CD4-positive, alpha-beta T cell treated with Interleukin-4 for 4 hours (primary cell): ENCODE measurements around the gene MTO1.
"Not testable (repeated sequence)": the region's sequence is repeated elsewhere in the genome, so short reads cannot be mapped to it uniquely, and the experiment has no call there.

Experiments used
- DNase-seq: peaks from one replicate; pipeline ENCODE4 v3.0.0-alpha.2; 2020

The MTO1 gene, protein sequence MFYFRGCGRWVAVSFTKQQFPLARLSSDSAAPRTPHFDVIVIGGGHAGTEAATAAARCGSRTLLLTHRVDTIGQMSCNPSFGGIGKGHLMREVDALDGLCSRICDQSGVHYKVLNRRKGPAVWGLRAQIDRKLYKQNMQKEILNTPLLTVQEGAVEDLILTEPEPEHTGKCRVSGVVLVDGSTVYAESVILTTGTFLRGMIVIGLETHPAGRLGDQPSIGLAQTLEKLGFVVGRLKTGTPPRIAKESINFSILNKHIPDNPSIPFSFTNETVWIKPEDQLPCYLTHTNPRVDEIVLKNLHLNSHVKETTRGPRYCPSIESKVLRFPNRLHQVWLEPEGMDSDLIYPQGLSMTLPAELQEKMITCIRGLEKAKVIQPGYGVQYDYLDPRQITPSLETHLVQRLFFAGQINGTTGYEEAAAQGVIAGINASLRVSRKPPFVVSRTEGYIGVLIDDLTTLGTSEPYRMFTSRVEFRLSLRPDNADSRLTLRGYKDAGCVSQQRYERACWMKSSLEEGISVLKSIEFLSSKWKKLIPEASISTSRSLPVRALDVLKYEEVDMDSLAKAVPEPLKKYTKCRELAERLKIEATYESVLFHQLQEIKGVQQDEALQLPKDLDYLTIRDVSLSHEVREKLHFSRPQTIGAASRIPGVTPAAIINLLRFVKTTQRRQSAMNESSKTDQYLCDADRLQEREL

DNA sequence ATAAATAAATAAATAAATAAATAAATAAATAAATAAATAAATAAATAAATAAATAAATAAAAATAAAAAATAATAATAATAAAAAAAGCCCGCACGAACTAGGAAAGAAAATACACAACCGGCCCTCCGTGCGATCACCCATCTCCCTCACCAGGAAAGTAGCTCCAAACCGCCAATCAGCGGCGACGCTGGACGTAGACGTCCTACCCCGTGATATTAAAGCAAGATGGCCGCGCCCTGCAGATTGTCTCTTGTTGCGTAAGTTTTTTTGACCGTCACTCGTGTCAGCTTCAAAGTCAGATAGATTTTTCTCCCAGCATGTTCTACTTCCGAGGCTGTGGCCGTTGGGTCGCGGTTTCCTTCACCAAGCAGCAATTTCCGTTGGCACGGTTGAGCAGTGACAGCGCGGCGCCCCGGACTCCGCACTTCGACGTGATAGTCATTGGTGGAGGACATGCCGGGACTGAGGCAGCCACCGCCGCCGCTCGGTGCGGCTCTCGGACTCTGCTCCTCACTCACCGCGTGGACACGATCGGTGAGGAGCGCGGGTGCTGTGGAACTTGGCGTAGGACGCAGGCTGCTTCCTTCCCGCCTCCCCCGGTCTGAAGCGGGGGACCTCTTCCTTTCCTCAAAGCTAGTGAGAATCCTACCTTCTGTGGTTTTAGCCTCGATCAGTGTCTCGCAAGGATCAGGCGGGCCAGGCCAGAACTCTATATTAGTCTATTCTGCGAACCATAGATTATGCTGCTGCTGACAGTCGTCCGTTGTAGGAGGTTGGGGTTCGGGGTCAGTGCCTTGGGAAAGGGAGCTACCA is at the start of gene MTO1:
TSS of gene MTO1 (plus strand) at position 201 of the 814 bp plus-strand sequence. CDS start at position 319, 118 bp downstream.
- peak; percentile 89 for DNase-seq

DNA sequence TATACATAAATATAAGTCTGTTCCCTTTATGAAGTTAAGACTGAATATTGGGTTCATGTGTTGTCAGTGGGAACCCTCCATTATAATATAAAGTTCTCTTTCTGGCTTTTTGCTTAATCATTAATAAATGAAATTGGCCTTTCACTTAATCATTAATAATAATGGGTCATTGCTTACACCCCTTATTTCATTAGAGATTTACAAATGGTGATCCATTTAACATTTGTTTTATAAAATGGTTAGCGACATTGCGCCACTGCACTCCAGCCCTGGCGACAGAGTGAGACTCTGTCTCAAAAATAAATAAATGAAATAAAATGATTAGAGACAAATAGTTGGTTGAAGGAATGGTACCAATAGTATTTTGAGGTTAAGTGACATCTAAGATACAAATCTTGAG is 48.4 kb upstream of the MTO1 start:
- no peak for DNase-seq

DNA sequence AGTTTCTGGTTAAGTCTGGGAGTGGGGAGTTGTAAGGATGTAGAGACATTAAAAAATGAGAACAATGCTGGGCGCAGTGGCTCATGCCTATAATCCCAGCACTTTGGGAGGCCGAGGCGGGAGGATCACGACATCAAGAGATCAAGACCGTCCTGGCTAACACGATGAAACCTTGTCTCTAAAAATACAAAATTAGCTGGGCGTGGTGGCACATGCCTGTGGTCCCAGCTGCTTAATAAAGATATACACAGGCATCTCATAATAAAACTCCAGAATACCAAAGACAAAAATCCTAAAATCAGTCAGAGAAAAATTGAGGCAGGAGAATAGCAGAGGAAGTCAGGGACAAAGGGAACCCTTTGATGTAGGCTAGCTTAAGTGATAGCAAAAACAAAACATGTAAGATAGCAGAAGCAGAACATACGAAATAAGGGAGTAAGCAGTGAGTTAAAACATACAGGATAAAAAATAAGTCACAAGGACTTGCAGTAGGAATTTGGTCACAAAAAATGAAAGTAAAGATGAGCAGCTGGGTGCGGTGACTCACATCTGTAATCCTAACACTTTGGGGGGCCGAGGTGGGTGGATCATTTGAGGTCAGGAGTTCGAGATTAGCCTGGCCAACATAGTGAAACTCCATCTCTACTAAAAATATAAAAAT is 43.3 kb upstream of the MTO1 start:
- no peak for DNase-seq

DNA sequence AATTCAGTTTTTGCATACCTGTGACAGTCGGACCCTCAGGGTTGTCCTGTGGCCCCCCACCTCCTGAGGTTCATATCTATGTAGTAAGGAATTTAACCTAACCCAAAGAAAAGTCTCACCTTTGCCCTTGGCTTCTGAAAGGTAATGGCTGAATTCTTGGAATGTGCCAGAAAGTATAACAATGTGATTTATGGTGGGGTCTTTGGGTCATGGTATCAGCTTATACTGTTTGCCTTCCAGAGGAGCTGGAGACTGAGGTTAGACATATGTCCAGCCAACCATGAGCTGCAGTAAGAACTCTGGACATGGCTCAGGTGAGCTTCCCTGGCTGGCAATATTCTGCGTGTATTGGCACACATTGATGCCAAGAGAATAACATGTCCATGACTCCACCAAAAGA is 40.0 kb upstream of the MTO1 start:
- no peak for DNase-seq

DNA sequence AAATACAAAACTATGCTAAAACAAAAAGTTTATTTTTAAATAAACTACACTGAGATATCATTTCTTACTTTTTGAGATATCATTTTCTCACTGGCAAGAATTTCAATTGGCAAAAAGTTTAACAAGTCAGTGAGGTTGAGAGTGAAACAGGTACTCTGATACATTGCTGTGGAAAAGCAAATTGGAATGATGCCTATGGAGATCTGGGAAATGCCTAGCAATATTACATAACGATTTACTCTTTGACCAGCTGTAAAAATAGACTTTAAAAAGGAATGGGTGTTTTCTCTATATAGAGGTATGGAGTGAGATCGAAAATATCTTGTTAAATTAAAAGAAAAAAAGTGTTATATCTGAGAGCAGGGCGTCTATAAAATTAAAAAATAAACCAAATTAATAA is 26.3 kb upstream of the MTO1 start:
- no peak for DNase-seq

DNA sequence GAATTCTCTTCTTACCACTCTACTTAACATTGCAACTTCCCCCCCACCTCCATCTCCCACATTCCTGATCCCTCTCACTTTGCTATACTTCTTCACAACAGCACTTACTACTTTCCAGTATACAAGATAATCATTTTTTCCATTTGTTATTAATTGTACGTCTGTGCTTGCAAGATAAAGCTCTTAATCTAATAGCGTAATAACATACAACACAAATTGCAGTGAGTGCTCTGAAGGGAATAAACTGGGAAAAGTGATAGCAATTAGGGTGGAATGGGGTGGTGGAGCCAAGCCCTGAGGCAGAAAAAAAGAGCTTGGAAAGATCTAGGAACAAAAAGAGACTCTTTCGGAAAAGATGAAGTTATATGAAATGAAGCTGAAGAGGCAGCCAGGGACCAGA is 18.0 kb upstream of the MTO1 start:
- DNase-seq: no peak

DNA sequence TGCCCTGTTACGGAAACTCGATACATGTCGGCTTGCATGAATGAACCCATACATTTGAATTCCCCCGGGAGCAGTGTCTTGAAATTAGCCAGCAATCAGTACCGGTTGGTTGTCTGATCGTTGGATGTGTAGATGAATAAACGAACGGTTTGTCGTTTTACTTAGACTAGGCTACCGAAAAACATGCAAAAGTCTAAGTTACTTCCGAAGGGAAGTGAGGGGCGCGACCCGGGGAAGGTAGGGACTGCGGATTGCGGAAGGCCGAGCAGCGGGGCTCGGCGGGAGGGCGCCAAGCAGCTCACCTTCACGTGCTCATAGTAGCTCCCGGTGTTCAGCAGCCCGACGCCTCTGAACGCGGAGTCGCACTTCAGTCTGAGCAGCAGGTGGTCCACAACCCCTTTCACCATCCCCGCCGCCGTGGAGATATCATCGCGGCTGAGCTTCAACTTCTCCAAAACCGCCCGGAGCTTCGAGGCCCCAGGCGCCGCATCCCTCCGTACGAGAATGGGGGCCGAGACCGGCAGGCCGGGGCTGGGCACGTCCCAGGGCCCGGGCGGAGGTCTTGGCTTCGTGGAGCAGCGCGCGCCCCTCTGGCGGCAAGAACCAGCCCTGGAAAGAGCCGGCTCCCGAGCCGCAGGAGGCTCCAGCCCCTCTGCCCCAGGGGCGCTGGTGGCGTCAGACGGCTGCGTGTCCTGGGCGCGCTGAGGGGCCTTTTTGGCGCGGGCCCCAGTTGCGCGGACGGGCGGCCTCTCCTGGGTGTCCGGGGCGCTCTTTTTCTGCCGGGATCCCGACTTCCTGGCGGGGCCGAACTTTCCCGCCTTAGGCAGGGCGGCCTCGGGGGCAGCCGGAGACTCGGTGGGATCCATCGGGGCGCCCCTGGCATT is 10.1 kb upstream of the MTO1 start:
- no peak for DNase-seq

DNA sequence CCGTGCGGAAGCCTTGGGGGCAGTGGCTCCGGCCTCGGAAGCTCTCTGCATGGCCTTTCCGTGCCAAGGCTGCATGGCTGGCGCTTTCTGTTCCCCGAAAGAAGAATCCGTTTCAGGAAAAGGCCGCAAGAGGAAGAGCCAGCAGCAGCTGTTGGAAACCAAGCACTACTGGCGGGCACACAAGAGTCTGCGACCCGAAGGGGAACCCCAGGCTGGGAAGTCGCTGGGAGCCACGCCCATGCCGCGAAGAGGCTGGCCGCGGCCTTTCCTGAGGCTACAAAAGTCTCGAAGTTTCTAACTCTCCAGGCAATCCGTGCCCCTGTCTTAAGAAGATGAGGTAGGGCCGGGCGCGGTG is 9.5 kb upstream of the MTO1 start, which contains the start of gene CGAS:
TSS of gene CGAS (minus strand) at position 191 of the 355 bp plus-strand sequence. CDS start at position 75, 116 bp downstream.
- peak; percentile 81 for DNase-seq

DNA sequence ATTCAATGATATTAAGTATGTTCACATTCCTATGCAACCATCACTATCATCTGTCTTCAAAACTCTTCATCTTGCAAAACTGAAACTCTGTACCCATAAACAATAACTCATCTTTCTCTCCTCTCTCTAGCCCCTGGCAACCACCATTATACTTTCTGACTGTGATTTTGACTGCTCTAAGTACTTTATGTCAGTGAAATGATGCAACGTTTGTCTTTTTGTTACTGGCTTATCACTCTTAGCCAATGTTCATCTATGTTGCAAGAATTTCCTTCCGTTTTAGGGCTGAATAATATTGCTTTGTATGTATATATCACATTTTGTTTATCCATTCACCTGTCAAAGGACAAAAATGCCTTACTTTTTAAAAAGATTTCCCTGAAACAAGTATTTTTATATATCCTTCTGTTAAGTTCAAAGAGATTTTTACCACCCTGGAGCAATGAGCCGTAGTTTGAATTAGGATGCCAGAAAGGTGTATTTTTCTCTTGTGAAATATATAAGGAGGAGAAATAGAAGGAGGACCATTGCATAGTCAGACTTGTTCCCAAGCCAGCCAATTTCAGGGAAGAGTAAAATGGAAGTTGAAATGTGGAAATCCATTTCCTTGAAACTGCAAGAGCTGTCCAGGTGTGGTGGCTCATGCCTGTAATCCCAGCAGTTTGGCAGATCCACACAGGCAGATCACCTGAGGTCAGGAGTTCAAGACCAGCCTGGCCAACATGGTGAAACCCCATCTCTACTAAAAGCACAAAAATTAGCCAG is 5.5 kb upstream of the MTO1 start:
- no peak for DNase-seq

DNA sequence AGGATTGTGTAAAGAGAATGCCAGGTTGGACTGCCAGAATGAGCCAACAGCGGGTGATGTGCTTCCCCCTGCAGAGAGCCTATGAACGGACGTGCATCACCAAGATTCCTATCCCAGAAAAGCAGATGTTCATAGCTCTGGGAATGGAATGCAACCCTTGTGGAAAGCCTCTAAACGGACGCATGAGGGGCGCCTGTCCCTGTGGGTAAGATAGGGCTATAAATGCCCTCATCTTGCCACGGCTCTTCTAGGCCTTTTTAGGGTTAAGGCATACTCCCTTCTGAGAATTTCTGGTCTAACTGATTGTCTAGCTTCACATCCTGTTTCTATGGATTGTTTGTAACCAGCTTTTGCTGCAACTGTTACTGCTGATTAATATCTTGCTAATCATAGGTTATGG is 2.1 kb upstream of the MTO1 start:
- not testable (repeated sequence) for DNase-seq

DNA sequence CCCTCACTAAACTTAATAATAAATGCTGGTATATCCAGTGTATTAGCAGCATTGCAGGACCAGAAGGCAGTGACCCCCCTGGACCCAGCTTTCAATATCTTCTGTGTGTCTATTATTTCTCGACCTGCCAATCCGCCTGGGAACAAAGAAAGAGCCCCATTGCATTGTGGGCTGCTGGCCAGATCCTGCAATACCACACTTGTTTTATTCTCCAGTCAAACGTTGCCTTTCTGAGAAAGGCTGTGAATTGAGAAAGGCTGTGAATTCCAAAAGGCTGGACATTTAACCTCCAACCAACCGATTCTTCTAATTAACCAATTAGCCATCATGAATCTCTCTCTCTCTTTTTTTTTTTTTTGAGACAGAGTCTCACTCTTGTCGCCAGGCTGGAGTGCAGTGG is 1.5 kb upstream of the MTO1 start:
- DNase-seq: no peak

DNA sequence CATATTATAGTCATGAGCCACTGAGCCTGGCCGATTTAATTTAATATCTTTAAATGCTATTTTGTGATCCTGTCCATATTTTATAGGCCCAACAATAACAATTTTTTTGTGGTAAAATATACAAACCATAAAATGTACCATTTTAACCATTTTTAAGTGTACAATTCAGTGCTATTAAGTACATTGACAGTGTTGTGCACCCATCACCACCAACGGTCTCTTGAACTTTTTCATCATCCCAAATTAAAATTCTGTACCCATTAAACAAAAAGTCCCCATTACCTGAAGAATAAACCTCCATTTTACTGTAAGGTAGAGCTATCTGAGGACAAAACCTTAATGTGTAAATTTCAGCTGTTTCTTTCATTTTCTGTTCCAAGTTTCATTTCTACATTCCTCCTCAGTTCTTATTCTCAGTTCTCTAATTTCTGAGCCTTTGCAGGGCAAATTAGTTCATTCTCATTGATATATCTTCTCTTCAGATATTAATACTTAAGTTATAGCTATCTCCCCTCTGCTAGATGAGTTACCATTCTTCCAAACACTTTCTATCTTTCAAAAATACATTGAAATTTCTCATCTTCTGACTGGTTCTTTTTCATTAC is 10.3 kb downstream of the MTO1 start:
- DNase-seq: no peak

DNA sequence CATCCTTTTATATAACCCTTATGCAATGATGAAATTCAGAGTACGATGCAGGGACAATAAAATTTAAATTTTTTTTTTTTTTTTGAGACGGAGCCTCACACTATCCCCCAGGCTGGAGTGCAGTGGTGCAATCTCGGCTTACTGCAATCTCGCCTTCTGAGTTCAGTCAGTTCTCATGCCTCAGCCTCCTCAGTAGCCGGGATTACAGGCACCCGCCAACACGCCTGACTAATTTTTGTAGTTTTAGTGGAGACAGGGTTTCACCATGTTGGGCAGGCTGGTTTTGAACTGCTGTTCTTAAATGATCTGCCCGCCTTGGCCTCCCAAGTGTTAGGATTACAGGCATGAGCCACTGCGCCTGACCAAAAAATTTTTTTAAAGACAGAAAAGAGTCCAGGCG is 15.2 kb downstream of the MTO1 start:
- no peak for DNase-seq

DNA sequence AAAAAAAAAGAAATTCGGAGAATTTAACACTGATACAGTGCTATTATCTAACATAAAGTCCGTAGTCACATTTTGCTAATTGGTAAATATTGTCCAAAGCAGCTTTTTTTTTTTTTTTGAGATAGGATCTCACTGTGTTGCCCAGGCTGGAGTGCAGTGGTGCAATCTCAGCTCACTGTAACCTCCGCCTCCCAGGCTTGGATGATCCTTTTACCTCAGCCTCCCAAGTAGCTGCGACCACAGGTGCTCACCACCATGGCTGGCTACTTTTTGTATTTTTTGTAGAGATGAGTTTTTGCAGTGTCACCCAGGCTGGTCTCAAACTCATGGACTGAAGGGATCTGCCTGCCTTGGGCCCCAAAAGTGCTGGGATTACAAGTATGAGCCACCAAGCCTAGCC is 15.9 kb downstream of the MTO1 start:
- DNase-seq: no peak

DNA sequence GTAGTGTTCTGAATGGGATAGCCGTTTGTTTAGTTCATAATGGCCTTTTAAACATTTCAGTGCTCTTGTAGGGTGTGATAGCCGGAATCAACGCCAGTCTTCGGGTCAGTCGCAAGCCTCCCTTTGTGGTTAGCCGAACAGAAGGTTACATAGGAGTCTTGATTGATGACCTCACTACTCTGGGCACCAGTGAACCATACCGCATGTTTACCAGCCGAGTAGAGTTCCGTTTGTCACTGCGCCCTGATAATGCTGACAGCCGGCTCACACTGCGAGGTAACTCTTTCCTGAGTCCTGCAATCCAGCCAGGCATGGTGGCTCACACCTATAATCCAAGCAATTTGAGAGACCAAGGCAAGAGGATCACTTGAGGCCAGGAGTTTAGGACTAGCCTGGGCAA is 20.4 kb downstream of the MTO1 start:
- DNase-seq: no peak

DNA sequence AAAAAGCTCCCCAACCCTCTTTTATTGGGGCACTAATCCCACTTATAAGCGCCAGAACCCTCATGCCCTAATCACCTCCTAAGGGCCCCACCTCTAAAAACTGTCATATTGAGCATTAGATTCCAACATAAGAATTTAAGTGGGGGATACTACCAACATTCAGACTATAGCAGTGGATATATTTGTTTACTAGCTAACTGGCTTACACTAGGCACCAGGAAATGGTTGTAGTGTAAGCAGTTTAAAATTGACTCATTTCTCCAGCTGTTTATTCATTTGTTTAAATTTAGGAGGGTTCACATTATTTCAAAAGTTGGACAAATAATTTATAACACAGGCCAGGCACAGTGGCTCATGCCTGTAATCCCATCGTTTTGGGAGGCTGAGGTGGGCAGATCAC is 22.9 kb downstream of the MTO1 start:
- no peak for DNase-seq

DNA sequence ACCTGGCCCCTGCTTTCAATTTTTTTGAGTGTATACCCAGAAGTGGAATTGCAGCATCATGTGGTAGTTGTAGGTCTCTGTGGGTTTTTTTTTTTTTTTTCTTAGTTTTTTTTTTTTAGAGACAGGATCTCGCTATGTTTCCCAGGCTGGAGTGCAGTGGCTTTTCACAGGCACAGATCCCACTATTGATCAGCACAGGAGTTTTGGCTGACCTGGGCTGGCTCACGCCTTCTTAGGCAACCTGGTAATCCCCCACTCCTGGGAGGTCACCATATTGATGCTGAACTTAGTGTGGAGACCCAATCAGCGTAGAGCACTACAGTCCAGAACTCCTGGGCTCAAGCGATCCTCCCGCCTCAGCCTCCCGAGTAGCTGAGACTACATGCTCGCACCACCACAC is 25.9 kb downstream of the MTO1 start:
- no peak for DNase-seq

DNA sequence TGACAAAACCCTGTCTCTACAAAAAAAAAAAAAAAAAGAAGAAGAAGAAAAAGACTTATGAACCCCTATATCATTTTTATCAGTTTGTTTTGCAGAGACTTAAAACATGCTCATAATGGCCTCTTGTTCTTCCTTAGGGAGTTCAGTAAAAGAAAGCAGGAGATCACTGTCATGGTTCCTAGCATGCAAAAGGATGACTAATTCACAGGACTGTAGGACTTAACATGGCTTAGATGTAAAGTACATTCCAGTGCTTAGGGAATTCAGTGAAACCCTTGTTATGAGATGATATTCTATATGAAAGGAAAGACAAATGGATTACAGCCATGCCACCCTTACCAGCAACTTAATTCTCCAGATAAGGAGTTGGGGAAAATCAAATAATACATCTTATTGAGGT is 29.8 kb downstream of the MTO1 start:
- no peak for DNase-seq

DNA sequence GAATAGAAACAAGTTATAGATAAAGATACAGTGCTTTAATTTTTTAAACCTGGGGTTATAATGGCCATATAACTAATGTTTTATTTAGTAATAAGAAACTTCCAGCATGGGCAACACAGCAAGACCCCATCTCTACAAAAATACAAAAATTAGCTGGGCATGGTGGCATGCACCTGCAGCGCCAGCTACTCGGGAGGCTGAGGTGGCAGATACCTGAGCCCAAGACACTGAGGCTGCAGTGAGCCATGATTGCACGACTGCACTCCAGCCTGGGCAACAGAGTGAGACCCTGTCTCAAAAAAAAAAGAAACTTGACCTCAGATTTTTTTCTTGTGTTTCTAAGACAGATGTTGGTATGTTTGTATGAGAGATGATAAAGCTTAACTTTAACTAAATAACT is 36.4 kb downstream of the MTO1 start:
- no peak for DNase-seq

DNA sequence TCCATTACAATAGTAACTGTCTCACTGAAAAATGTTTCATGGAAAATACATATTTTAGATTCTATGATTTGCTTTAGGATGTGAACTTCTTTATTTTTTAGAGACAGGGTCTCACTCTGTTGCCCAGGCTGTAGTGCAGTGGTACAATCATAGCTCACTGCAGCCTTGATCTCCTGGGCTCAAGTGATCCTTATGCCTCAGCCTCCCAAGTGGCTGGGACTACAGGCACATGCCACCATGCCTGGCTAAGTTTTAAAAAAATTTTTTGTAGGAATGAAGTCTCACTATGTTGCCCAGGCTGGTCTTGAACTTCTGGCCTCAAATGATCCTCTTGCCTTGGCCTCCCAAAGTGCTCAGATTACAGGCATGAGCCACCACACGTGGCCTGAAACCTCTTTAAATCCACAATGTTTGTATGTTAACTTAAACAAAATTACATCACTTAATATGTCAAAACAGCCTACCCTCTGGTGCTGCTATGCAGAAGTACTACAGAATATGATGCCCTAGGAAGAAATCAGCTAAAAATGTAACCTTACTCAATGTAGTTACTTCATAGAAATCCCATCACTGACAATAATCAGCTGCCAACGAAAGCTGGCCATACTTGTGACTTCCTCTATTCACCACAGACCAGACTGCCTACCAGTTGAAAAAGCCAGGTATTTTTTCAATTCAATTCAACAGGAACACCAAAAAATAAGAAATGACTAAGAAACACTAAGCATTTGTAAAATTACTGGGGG is 41.7 kb downstream of the MTO1 start:
- DNase-seq: no peak
